ENCODE results near the gene PROZ.

DNA sequence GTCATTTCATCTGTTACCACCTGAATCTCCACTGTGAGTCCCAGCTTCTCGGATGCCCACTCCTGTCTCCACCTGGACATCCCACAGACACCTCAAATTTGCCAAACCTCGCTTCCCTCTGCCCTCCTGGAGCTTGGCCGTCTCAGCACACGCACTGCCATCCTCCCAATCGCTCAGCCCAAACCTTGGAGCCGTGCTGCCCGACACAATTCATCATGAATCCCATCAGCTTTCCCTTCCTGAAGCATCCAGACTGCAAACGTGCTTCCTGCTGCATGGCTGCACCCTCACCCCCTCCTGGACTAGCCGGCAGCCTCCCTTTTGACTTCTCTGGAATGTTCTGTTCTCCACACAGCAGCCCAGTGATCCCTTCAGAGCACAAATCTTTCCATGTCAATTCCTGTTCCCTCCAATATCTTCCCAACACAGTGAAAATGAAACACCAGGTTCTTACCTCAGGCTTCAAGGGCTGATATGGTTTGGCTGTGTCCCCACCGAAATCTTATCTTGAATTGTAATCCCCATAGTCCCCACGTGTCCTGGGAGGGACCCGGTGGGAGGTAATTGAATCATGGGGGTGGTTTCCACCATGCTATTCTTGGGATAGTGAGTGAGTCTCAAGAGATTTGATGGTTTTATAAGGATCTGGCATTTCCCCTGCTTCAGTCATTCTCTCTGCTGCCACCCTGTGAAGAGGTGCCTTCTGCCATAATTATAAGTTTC lies 1.1 kb upstream of the PROZ start:
- TF ChIP-seq EZH2 (IDR thresholded peaks at IDR 0.05; ENCODE audit: insufficient read depth, poor library complexity, severe bottlenecking) (no peak), EZH2phosphoT487 (IDR thresholded peaks at IDR 0.05; ENCODE audit: insufficient read depth, low read depth) (no peak)
